ENCODE measurements around the gene CPXM1. TPM values are rescaled to one million over a fixed set of nuclear protein-coding genes. Genes with fewer than 3 reads are reported as not detected.

Gene CPXM1
- 0.97 and 2.5 TPM in 2 replicates for total RNA-seq

DNA sequence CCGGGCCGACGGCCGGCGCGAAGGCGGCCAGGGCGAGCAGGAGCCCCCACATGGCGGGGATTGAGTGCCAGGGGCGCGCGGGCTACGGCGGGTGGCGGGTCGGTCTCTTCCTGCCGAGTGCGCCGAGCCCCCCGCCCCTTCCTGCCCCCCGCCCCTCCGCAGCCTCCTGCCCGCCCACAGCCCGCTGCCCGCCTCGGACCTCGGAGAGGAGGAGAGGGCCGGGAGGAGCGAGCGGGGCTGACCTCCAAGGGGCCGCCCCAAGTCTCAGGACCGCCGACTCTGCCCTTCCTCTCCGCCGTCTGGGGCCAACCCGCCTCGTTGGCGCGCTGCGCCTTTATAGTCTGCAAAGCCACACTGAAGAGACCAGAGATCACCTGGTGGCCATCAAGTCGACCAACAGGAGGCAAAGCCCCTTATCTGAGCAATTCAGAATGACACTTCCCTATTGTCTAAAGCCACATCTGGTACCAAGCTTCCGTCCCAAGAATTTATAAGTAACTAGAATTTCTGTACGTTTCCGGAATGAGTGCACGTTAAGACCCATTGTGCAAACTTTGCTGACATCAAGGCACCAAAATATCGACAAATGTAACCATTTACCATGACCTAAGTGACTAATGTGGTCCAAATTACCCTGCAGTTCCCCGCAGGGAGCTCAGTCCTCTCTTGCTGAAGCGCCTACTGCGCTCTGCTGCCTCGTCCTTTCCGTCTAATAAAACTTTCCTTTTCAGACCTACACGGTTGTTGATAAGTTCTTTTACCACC, at the start of gene CPXM1:
CPXM1 (minus strand) TSS at position 107 of the 765 bp plus-strand sequence; CDS start at position 52, 55 bp downstream.

DNA sequence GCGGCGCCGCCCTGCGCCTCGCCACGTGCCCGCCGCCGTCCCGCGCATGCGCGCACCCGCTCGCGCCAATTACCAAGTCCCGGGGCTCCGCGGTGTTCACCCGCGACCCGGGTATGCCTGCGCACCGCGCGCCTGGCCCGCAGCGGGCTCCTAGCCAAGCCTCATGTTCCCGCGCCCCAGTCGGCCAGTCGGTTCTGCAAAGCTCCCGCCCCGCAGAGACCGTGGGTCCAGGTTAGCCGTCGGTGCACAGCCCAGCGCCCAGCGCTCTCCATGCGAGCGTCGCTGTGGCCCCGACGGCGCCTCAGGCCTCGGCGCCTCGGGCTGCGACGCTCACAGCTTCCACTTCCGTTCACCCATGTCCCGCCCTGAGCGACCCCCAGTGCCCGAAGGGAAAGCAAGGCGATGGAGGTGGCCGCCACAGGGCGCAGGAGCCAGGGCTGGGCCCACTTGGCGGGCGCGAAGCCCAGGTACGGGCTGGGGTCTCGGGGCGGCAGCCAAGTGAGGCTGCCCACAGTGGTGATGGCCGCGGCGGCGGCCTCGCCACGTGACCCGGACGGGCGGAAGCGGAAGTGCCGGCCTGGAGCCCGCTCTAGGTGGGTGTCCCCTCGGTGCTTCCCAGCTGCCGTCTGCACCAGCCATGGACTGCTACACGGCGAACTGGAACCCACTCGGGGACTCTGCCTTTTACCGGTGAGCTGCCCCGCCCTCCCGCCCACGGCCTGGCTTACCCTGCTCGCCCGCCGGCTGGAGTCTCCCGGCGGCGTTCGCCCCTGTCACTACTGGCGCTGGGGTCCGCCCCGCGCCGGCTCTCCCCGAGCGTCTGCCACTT, 39.9 kb upstream of the CPXM1 start, which contains the start of the genes PCED1A and VPS16:
PCED1A (minus strand) TSS at position 518 of the 829 bp plus-strand sequence. CDS start 743 bp downstream, outside the sequence.
VPS16 (plus strand) TSS at position 608 of the 829 bp plus-strand sequence; CDS start at position 638, 30 bp downstream.

DNA sequence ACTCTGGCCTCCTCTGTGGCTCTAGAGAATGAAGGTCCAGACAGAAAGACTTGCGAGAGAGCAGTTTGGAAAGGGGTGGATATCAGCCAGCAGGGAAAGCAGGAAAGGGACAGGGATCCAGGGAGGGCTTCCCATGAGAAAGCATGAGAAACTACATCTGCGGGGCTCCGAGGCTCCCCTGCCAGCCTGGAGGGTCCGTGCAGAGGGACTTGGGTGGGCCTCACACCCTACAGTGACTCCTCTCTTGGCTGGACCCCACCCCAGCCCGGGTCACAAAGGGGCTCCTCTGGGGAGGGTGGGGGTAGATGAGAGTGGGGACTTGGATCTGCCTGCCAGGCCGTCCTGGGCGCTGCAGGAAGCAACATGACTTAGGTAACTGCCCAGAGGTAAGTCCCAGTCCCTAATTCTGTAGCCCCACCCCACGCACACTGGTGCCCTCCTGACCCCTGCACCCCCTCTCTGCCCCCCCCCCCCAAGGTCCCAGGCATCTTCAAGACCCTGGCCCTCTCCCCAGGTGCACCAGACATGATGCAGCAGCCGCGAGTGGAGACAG, 15.7 kb upstream of the CPXM1 start, which contains the start of gene TMEM239:
TMEM239 (plus strand) TSS at position 335 of the 553 bp plus-strand sequence; CDS start at position 526, 191 bp downstream.

DNA sequence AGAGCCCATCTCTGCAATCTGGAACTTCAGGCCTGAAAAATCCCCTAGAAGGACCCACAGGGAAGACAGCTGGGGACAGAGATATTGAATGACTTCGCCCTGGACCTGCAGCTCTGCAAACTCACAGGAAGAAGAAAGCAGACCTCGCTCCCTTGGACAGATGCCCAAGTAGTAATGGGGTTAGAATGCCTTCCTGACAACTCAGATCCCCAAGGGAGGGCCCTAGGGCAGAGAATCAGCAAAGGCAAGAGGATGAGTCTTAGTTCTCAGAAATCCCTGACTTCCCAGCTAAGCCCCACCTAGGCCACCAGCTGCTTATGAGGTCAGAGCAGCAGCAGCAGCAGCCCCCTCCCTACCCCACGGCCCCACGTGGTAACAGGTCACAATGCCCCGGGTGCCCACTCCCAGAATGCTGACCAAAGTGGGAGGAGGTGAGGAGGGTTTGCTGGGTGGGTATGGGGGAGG, 14.2 kb upstream of the CPXM1 start, which contains the start of gene C20orf141:
C20orf141 (plus strand) TSS at position 401 of the 465 bp plus-strand sequence. CDS start 198 bp downstream, outside the sequence.

Other genes with a start within 250 kb of the CPXM1 start
- gene NOP56, start 148.0 kb downstream of the CPXM1 start, total RNA-seq: 93.5 and 97.7 TPM in 2 replicates
- gene IDH3B, start 136.4 kb downstream of the CPXM1 start, total RNA-seq: 75.5 and 83.9 TPM in 2 replicates
- 0.49 and 1.4 TPM in 2 replicates for gene EBF4, start 107.8 kb downstream of the CPXM1 start, total RNA-seq
- 1.5 TPM in 1 of 2 replicates, not detected in the other for gene C20orf141, start 14.4 kb upstream of the CPXM1 start, total RNA-seq
- not detected in 2 replicates for gene TMEM239, start 15.7 kb upstream of the CPXM1 start, total RNA-seq
- gene PCED1A, start 40.0 kb upstream of the CPXM1 start, total RNA-seq: 21.9 and 36.6 TPM in 2 replicates
- gene VPS16, start 40.1 kb upstream of the CPXM1 start, total RNA-seq: 31.1 and 40.6 TPM in 2 replicates
- 46.0 and 61.7 TPM in 2 replicates for gene PTPRA, start 72.9 kb upstream of the CPXM1 start, total RNA-seq
- gene GNRH2, start 243.0 kb upstream of the CPXM1 start, total RNA-seq: not detected in 2 replicates
- gene MRPS26, start 245.4 kb upstream of the CPXM1 start, total RNA-seq: 31.6 and 33.2 TPM in 2 replicates